K562 (cell line): Measurements from ENCODE around the gene ERMP1. TPM values are rescaled to one million over a fixed set of nuclear protein-coding genes. Genes with fewer than 3 reads are reported as not detected.

Experiments
- ASH1L ChIP-seq: fragments of 450-650 bp; IDR thresholded peaks from 2 replicates; pipeline ENCODE4 v1.6.1; 2018; ENCODE audit warnings: borderline replicate concordance, mild to moderate bottlenecking, low read depth; ENCODE audit not compliant: partially characterized antibody
- BRF1 ChIP-seq: IDR thresholded peaks from 3 replicates; pipeline ENCODE4 v1.6.1; 2011; ENCODE audit warnings: borderline replicate concordance, mild to moderate bottlenecking; ENCODE audit not compliant: insufficient read length; ENCODE audit errors: extremely low read depth
- CTCFL ChIP-seq: IDR thresholded peaks from 2 replicates; pipeline ENCODE4 v1.6.1; 2011; ENCODE audit warnings: borderline replicate concordance, low read depth, mild to moderate bottlenecking, moderate library complexity, low read length; ENCODE audit not compliant: insufficient read depth, poor library complexity, severe bottlenecking
- ELF1 ChIP-seq: fragments of 200-800 bp; sonication (Bioruptor generic); IDR thresholded peaks from 2 replicates; pipeline ENCODE4 v1.6.1; 2016; ENCODE audit warnings: missing genetic modification characterization, missing compliant biosample characterization
- PCBP1 ChIP-seq: fragments of 200-400 bp; formaldehyde crosslinking; IDR thresholded peaks from 2 replicates; pipeline ENCODE4 v1.6.1; 2018; ENCODE audit warnings: mild to moderate bottlenecking, low read depth, low read length; ENCODE audit not compliant: poor library complexity, severe bottlenecking
- PCBP2 ChIP-seq: fragments of 200-400 bp; formaldehyde crosslinking; IDR thresholded peaks from 2 replicates; pipeline ENCODE4 v1.6.1; 2018; ENCODE audit warnings: low read length, low read depth, mild to moderate bottlenecking, moderate library complexity; ENCODE audit not compliant: poor library complexity, severe bottlenecking
- RBM15 ChIP-seq: fragments of 200-400 bp; formaldehyde crosslinking; IDR thresholded peaks from 2 replicates; pipeline ENCODE4 v1.6.1; 2018; ENCODE audit warnings: mild to moderate bottlenecking, low read length, moderate library complexity; ENCODE audit not compliant: insufficient read depth
- REST ChIP-seq, 2 experiments: fragments of 450-650 bp; formaldehyde crosslinking in 1 of 2; IDR thresholded peaks; 2 replicates each; pipeline versions ENCODE4 v1.4.0 to v1.6.1; 2014 to 2020; ENCODE audit warnings: mild to moderate bottlenecking in 2 of 2, borderline replicate concordance in 1 of 2, low read depth in 1 of 2
- ZNF175 ChIP-seq: fragments of 200-800 bp; sonication (Bioruptor generic); IDR thresholded peaks from 2 replicates; pipeline ENCODE4 v1.6.1; 2016; ENCODE audit warnings: low read depth, mild to moderate bottlenecking, missing genetic modification characterization, missing compliant biosample characterization
- ZNF398 ChIP-seq: fragments of 250-450 bp; sonication (Bioruptor Pico); IDR thresholded peaks from 2 replicates; pipeline ENCODE4 v1.8.0; 2021; ENCODE audit warnings: moderate library complexity, mild to moderate bottlenecking, inconsistent platforms
- ZNF444 ChIP-seq: fragments of 250-450 bp; sonication (Bioruptor Pico); IDR thresholded peaks from 2 replicates; pipeline ENCODE4 v1.4.0; 2020; ENCODE audit warnings: mild to moderate bottlenecking, moderate library complexity
- ZNF717 ChIP-seq: fragments of 250-450 bp; sonication (Bioruptor Pico); IDR thresholded peaks from 2 replicates; pipeline ENCODE4 v1.5.0; 2021
- polyA plus RNA-seq, 8 experiments: library from polyadenylated mRNA; depleted of rRNA in 4 of 8; stranded (reverse) in 5 of 8; unstranded in 3 of 8; fragments of >200 nt; fragmentation: Nextera tagmentation in 2 of 8; fragmentation: Illumina TruSeq in 1 of 8; extraction: Ambion mirVana in 2 of 8; extraction: Trizol in 1 of 8; gene quantifications; 2 replicates each; pipeline versions ENCODE4 v1.2.1 to v1.2.3, GENCODE V29; 2011 to 2014; ENCODE audit warnings: inconsistent platforms in 1 of 8, missing spikeins in 1 of 8
- total RNA-seq, 7 experiments: library from RNA; depleted of rRNA in 6 of 7; stranded (reverse); fragments of >200 nt in 6 of 7; fragmentation: Illumina TruSeq in 2 of 7; extraction: Trizol in 2 of 7; gene quantifications; 2 replicates each; pipeline versions ENCODE4 v1.2.1 to v1.2.3, GENCODE V29; 2011 to 2021; ENCODE audit warnings: low replicate concordance in 1 of 7

Gene ERMP1
- total and polyA plus RNA-seq, 9 of the 15 experiments (the other 6 are each of a cell fraction or from before 2014, with no cell fraction given): 2.5 to 26.3 (median 12.6) TPM

- TF ChIP-seq ZNF175 (CRISPR knock-in tag) (no peak), ELF1 (tag) (no peak), ZNF398 (CRISPR knock-in tag) (no peak), PCBP2 (no peak), PCBP1 (peak; percentile 86), ASH1L (no peak), CTCFL (peak; percentile 71), ZNF717 (CRISPR knock-in tag) (no peak), ZNF444 (CRISPR knock-in tag) (no peak), RBM15 (no peak), BRF1 (no peak), REST (IDR thresholded peaks at IDR 0.05; ENCODE audit: borderline replicate concordance) (peak; percentile 36; the same call in 1 of the 2 replicates), REST (CRISPR knock-in tag; IDR thresholded peaks at IDR 0.05; ENCODE audit: low read depth) (no peak)
These were observed at the start of gene ERMP1 (continued) for GRCh38 chr9:5832538-5833529.
